GM12874 (cell line): Measurements from ENCODE around the gene FMO1.

ENCODE experiments used
- TF ChIP-seq, protein P1 (sequence below): IDR thresholded peaks from 2 replicates; pipeline ENCODE4 v1.5.1; 2011; ENCODE audit warnings: low read depth, mild to moderate bottlenecking, control low read depth, low read length, moderate library complexity; ENCODE audit not compliant: insufficient read depth

FMO1 gene

GRCh38 chr1:171213559-171214454 lies 34.5 kb upstream of the FMO1 start:
- TF ChIP-seq, protein P1, sequence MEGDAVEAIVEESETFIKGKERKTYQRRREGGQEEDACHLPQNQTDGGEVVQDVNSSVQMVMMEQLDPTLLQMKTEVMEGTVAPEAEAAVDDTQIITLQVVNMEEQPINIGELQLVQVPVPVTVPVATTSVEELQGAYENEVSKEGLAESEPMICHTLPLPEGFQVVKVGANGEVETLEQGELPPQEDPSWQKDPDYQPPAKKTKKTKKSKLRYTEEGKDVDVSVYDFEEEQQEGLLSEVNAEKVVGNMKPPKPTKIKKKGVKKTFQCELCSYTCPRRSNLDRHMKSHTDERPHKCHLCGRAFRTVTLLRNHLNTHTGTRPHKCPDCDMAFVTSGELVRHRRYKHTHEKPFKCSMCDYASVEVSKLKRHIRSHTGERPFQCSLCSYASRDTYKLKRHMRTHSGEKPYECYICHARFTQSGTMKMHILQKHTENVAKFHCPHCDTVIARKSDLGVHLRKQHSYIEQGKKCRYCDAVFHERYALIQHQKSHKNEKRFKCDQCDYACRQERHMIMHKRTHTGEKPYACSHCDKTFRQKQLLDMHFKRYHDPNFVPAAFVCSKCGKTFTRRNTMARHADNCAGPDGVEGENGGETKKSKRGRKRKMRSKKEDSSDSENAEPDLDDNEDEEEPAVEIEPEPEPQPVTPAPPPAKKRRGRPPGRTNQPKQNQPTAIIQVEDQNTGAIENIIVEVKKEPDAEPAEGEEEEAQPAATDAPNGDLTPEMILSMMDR = no peak

DNA sequence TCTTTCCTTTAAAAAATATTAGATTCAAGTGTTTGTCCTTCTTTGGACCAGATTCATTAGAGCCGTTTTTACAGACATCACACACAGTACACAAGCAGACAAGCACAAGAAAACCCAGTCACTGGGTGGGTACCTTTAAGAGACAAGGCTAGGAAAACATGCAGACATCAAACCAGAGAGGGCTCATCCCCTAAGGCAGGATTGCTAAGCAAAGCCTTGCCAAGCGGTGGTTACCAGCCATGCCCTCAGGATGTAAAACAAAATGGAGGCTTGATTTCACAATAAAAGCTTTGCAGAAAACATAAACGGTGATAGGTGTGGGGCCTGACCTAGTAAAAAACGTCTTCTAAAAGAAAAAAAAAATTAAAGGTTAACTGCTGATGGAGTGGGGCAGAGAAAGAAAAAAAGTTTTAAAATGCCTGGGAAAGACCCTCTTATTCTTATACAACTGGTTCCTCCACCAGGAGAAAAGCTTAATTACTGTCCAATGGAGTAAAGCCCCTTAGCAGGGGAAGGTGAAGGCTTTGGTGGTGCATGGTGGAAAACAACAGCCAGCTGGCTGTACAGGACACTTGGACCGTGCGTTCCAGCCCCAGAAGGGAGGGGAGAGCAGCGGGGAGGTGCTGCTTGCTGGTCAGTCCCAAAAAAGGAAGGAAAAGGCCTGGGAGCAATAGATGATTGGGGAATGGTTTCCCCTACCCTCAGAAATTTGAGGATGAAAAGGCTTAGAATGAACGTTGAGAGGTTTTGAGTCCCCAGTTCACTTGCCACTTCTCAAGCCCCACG lies 30.4 kb upstream of the FMO1 start:
- TF ChIP-seq, protein P1 = no peak

GRCh38 chr1:171218661-171219060 lies 29.6 kb upstream of the FMO1 start:
- TF ChIP-seq, protein P1 = no peak

GRCh38 chr1:171219346-171220080 lies 28.8 kb upstream of the FMO1 start:
- TF ChIP-seq, protein P1 = no peak

GRCh38 chr1:171220081-171220420 lies 28.2 kb upstream of the FMO1 start:
- TF ChIP-seq, protein P1 = no peak

GRCh38 chr1:171220581-171221054 lies 27.7 kb upstream of the FMO1 start:
- TF ChIP-seq, protein P1 = no peak
